HEK293 (cell line): ENCODE measurements around the gene CACNA2D3.

Experiments
- CTCF ChIP-seq: fragments of 450-650 bp; formaldehyde crosslinking; IDR thresholded peaks from 2 replicates; pipeline ENCODE4 v1.5.1; 2016; ENCODE audit warnings: missing biosample characterization, missing genetic modification characterization
- PRDM1 ChIP-seq: fragments of 450-650 bp; formaldehyde crosslinking; IDR thresholded peaks from 2 replicates; pipeline ENCODE4; 2016; ENCODE audit warnings: missing biosample characterization, missing genetic modification characterization
- REST ChIP-seq: fragments of 450-650 bp; formaldehyde crosslinking; IDR thresholded peaks from 2 replicates; pipeline ENCODE4 v1.5.1; 2016; ENCODE audit warnings: missing biosample characterization, missing genetic modification characterization
- ZBTB26 ChIP-seq: fragments of 450-650 bp; formaldehyde crosslinking; optimal IDR thresholded peaks from 2 replicates; pipeline ENCODE3; 2016; ENCODE audit warnings: missing biosample characterization, mild to moderate bottlenecking, missing genetic modification characterization
- ZNF174 ChIP-seq: fragments of 450-650 bp; formaldehyde crosslinking; IDR thresholded peaks from 2 replicates; pipeline ENCODE4 v1.5.0; 2017; ENCODE audit warnings: missing biosample characterization, mild to moderate bottlenecking, missing genetic modification characterization

GRCh38 chr3:54977439-54977838 is 855.1 kb downstream of the CACNA2D3 start:
- TF ChIP-seq ZNF174 (tag by site-specific recombination) (no peak), ZBTB26 (no peak), REST (tag by site-specific recombination) (no peak), CTCF (tag by site-specific recombination) (no peak), PRDM1 (tag by site-specific recombination) (no peak)
